ENCODE results near the gene ZNF189.
"Not testable (repeated sequence)": the region's sequence is repeated elsewhere in the genome, so short reads cannot be mapped to it uniquely, and the experiment has no call there.

ZNF189 gene

GRCh38 chr9:101376111-101376848, 22.4 kb upstream of the ZNF189 start:
- DNase-seq (ENCODE audit: extremely low read depth in 1 of 2, low read depth in 1 of 2) = no peak

DNA sequence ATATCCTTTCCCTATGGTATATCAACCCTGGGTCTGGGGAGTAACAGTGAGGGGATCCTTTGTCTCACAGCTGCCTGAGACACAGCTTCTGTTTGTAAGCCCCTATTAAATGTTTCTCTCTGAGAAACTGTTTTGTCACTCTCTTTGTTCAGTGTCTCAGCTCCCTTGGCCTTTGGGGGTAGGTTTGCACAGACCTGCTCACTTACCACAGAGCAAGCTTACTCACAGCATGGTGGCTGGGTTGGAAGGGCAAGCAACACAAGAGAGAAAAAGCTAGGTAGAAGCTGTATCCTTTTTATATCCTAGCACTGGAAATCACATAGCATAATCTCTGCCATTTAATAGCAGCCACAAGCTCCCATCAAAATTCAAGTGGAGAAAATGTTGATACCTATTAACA, 18.4 kb upstream of the ZNF189 start:
- no peak for DNase-seq (ENCODE audit: extremely low read depth in 1 of 2, low read depth in 1 of 2)

- no peak for DNase-seq (ENCODE audit: extremely low read depth in 1 of 2, low read depth in 1 of 2)
Observed at GRCh38 chr9:101381118-101381517, 17.5 kb upstream of the ZNF189 start.

- DNase-seq (ENCODE audit: extremely low read depth in 1 of 2, low read depth in 1 of 2) = no peak
Observed at GRCh38 chr9:101381833-101382342, 16.8 kb upstream of the ZNF189 start.

DNA sequence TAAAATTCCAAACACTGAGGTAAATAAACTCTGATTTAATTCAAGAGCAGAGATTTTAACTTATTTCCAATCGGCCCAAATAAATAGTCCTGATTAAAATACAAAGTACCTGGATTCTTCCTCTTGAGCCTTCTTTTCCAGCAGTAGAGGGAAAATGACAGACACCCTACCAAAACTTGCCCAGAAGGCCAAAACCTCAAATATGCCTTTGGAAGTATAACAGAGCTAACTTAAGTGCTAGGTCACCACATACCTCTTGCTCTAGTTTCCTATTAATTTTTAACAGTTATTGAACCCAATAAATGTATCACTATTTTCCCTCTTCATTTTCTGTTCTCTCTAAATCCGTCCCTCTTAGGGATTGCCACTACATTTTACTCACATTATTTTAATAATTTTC, 15.3 kb upstream of the ZNF189 start:
- no peak for DNase-seq (ENCODE audit: extremely low read depth in 1 of 2, low read depth in 1 of 2)

DNA sequence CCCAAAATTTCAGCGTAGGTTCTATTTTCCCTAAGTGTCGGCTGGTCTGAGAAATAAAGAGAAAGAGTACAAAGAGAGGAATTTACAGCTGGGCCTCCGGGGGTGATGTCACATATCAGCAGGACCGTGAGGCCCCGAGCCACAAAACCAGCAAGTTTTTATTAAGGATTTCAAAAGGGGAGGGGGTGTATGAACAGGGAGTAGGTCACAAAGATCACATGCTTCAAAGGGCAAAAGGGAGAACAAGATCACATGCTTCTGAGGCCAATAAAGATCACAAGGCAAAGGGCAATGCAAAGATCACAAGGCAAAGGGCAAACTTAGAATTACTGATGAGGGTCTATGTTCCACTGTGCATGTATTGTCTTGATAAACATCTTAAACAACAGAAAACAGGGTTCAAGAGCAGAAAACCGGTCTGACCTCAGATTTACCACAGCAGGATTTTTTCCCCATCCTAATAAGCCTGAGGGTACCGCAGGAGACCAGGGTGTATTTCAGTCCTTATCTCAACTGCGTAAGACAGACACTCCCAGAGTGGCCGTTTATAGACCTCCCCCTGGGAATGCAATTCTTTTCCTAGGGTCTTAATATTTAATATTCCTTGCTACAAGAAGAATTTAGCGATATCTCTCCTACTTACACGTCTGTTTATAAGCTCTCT, 13.6 kb upstream of the ZNF189 start, which contains the start of gene BAAT:
BAAT (minus strand) TSS at position 134 of the 664 bp plus-strand sequence. CDS start 13,602 bp downstream, outside the sequence.
- not testable (repeated sequence) for DNase-seq (ENCODE audit: extremely low read depth in 1 of 2, low read depth in 1 of 2)

DNA sequence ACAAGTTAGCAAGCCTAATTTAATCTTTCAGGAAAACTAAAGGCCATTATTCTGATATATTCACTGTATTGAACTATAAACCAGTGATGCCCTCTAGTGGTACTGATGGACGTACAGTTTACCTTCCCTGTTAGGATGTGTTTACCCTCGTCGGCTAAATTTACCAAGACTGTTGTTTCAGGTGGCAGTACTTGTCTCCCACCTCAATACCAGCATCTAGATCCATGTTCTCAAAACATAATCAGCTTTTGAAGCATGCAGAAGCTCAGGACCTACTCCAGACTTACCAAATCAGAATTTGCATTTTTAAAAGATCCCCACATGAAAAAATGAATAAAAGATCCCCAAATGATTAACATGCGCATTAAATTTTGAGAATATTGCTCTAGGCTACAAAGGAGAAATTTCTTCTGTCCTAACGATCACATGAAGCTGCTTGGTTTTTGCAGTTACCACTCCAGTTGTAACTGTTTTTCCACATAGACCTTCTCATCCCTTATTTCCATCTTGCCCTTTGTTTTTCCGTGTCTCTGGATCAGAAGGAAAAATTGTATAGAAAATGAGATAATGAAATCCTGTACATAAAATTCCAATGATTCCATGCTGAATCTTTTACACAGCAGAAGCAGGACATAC, 10.7 kb upstream of the ZNF189 start:
- DNase-seq (ENCODE audit: extremely low read depth in 1 of 2, low read depth in 1 of 2) = no peak

DNA sequence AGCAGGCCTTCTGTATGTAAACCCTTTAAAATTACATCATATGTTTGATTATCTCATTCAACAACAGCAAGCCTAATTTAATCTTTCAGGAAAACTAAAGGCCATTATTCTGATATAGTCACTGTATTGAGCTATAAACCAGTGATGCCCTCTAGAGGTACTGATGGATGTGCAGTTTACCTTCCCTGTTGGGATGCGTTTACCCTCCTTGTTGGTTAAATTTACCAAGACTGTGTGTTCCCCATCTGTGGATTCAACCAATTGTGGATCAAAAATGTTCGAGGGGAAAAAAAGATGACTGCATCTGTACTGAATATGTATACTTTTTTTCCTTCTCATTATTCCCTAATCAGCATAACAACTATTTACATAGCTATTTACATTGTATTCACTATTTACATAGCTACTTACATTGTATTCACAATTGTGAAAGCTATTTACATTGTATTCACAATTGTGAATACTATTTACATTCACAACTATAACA, 10.1 kb upstream of the ZNF189 start:
- DNase-seq (ENCODE audit: extremely low read depth in 1 of 2, low read depth in 1 of 2) = no peak

GRCh38 chr9:101393135-101393534, 5.5 kb upstream of the ZNF189 start:
- DNase-seq (ENCODE audit: extremely low read depth in 1 of 2, low read depth in 1 of 2) = no peak

GRCh38 chr9:101394687-101395086, 4.0 kb upstream of the ZNF189 start:
- no peak for DNase-seq (ENCODE audit: extremely low read depth in 1 of 2, low read depth in 1 of 2)

GRCh38 chr9:101397746-101398067, 944 bp upstream of the ZNF189 start:
- no peak for DNase-seq (ENCODE audit: extremely low read depth in 1 of 2, low read depth in 1 of 2)

- DNase-seq (ENCODE audit: extremely low read depth in 1 of 2, low read depth in 1 of 2) = no peak
Observed at GRCh38 chr9:101398930-101399642, 435 bp downstream of the ZNF189 start.

- DNase-seq (ENCODE audit: extremely low read depth in 1 of 2, low read depth in 1 of 2) = no peak
Observed at GRCh38 chr9:101399643-101399970, 956 bp downstream of the ZNF189 start.

GRCh38 chr9:101400120-101400519, 1.5 kb downstream of the ZNF189 start:
- DNase-seq (ENCODE audit: extremely low read depth in 1 of 2, low read depth in 1 of 2) = no peak

DNA sequence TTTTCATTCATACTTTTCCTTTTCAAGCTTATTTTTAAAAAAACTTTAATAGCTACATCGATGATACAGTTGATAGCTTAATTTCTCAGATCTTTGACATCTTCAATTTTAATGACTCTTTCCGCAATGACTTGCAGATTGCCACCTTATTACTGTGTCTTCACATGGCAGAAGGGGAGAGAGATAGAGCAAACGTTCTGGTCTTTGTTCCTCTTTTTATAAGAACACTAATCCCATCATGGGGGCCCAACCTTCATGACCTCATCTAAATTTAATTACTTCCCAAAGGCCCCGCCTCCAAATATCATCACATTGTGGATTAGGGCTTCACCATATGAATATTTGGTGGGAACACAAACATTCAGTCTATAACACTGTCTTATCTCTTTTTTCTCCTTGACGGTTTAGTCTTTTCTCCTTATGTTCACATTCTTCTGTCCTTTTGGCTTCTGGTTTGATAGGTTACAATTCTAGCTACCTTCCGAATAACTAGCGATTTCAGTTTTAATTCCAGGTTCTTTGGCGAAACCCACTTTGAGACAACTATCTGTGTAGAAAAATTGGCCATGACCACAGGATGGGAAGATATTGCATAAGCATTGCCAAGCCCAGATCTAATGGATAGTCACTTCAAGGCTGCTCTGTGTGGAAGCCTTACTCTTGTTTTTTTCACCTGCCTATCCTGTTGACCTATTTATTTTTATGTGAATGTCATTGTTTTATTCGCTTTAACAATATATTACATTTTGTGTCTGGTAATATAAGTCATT, 5.0 kb downstream of the ZNF189 start:
- no peak for DNase-seq (ENCODE audit: extremely low read depth in 1 of 2, low read depth in 1 of 2)

- no peak for DNase-seq (ENCODE audit: extremely low read depth in 1 of 2, low read depth in 1 of 2)
Observed at GRCh38 chr9:101408374-101409078, 9.9 kb downstream of the ZNF189 start.

DNA sequence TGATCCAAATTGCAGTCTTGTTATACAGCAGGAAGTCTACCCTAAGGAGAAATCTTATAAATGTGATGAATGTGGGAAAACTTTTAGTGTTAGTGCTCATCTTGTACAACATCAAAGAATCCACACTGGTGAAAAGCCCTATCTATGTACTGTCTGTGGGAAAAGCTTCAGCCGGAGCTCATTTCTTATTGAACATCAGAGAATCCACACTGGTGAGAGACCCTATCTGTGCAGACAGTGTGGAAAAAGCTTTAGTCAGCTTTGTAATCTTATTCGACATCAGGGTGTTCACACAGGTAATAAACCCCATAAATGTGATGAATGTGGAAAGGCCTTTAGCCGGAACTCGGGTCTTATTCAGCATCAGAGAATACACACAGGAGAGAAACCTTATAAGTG, 10.4 kb downstream of the ZNF189 start:
- no peak for DNase-seq (ENCODE audit: extremely low read depth in 1 of 2, low read depth in 1 of 2)

DNA sequence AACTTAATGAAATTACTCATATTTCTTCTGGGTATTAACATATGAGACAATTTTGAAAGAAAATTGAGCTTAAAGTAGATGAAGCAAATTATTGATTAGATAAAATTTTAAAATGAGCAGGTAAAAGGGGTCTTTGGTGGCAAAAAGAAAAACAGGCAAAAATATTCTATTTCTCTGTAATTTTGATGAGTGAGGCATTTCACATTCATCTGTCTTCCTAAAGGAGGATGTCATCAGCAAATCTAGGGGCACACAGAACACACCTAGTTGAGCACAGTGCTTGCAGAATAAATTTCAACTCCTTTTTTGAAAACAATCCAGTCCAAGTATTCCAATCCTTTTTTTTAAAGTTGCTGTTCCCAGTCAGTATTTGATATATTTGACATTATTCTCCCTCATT, 16.2 kb downstream of the ZNF189 start:
- no peak for DNase-seq (ENCODE audit: extremely low read depth in 1 of 2, low read depth in 1 of 2)

DNA sequence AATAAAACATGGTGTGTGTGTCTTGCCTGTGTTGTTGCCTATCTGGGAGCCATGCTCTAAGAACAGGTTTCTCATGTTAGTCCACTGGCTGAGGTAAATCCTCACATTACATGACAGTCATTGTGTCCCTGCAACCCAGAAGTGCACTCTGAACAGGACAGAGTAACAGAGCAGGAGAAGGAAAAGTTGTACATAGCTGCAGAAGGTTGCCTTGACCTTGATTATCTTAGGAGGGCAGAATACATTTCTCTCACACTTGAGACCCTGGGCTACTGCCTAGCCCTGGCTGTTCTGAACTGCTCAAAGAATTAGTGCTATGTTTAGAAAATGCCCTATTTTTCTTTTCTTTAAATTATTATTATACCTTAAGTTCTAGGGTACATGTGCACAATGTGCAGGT, 16.9 kb downstream of the ZNF189 start:
- no peak for DNase-seq (ENCODE audit: extremely low read depth in 1 of 2, low read depth in 1 of 2)

GRCh38 chr9:101417389-101417788, 18.7 kb downstream of the ZNF189 start:
- DNase-seq (ENCODE audit: extremely low read depth in 1 of 2, low read depth in 1 of 2) = no peak
